T-helper 1 cell treated with Interleukin-12 subunit alpha and Interleukin-12 subunit beta and Interleukin-4 antibody, amounts not matched to agents 30 μg/mL and 1 μg/mL, for 36 hours (primary cell): Measurements from ENCODE around the gene RPS28.

Source experiments
- H3K27ac Mint-ChIP-seq: one replicate; pipeline ENCODE4 v1.8.0; 2021; ENCODE audit warnings: mild to moderate bottlenecking, mixed read lengths
- H3K27me3 Mint-ChIP-seq: one replicate; pipeline ENCODE4 v1.8.0; 2021; ENCODE audit warnings: low read depth, mixed read lengths
- H3K36me3 Mint-ChIP-seq: one replicate; pipeline ENCODE4 v1.8.0; 2021; ENCODE audit warnings: low read depth, mixed read lengths
- H3K4me1 Mint-ChIP-seq: one replicate; pipeline ENCODE4 v1.8.0; 2021; ENCODE audit warnings: low read depth, mixed read lengths
- H3K4me3 Mint-ChIP-seq: one replicate; pipeline ENCODE4 v1.8.0; 2021; ENCODE audit warnings: mild to moderate bottlenecking, moderate library complexity, mixed read lengths
- H3K9me3 Mint-ChIP-seq: one replicate; pipeline ENCODE4 v1.8.0; 2021; ENCODE audit warnings: mixed read lengths

Gene RPS28

DNA sequence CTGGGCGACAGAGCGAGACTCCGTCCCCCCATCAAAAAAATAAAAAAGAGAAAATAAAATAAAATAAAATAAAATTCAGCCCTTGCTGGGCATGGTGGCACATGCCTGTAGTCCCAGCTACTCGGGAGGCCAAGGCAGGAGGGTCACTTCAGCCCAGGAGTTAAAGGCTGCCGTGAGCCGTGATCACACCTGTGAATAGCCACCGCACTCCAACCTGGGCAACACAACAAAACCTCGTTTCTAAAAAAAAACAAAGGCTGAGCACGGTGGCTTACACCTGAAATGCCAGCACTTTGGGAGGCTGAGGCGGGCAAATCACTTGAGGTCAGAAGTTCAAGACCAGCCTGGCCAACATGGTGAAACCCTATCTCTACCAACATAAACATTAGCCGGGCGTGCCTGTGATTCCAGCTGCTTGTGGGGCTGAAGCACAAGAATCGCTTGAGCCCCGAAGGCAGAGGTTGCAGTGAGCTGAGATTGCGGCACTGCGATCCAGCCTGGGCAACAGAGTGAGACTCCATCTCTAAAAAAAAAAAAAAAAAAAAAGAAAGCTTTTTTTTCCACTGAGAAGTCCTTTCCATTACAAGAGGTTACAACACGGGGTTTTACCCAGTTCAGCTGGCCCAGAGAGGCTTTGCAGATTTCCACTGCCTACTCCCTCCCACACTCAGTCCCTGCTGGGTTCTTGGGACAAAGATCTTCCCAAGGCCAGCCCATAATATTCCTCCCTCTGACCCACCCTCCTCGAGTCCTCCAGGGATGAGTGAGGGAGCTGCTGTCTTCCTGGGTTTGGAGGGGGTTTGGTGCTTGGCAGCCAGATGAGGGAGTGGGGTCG lies 49.1 kb downstream of the RPS28 start:
- H3K27me3 Mint-ChIP-seq = peaks cover 22% of the 10 kb centered on the region
- no peak overlapping the region for H3K27ac Mint-ChIP-seq
- H3K4me3 Mint-ChIP-seq = no peak overlapping the region
- peaks cover 5% of the 10 kb centered on the region for H3K4me1 Mint-ChIP-seq
- no peaks in the 10 kb centered on the region for H3K9me3 Mint-ChIP-seq
- H3K36me3 Mint-ChIP-seq = no peaks in the 10 kb centered on the region

DNA sequence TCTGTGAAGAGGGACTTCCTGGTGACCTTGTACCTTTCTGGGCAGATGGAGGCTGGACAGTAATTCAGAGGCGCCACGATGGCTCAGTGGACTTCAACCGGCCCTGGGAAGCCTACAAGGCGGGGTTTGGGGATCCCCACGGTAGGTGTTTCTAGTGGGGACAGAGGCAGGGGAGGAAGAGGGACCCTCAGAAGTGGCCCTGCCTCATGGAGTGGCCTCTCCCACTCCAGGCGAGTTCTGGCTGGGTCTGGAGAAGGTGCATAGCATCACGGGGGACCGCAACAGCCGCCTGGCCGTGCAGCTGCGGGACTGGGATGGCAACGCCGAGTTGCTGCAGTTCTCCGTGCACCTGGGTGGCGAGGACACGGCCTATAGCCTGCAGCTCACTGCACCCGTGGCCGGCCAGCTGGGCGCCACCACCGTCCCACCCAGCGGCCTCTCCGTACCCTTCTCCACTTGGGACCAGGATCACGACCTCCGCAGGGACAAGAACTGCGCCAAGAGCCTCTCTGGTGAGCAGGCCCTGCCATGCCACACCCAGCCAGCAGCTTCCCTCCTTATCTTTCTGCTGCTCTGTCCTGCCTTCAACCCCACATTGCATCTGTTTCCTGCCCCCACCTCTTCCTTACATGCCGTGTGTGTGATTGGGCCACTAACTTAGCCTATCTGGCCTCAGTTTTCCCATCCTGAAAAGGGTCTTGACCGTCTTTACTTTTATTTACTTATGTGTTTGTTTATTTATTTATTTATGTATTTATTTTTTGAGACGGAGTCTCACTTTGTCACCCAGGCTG lies 49.9 kb downstream of the RPS28 start:
- Mint-ChIP-seq H3K4me3 (no peak overlapping the region), H3K36me3 (no peaks in the 10 kb centered on the region), H3K4me1 (peaks cover 5% of the 10 kb centered on the region), H3K27ac (no peak overlapping the region), H3K9me3 (no peaks in the 10 kb centered on the region), H3K27me3 (peaks cover 15% of the 10 kb centered on the region)
